HG02884 (cell line): ENCODE measurements around the gene CTRL.
"Not testable (repeated sequence)": the region's sequence is repeated elsewhere in the genome, so short reads cannot be mapped to it uniquely, and the experiment has no call there.

Experiments used
- ATAC-seq: cut with Tn5 transposase; IDR thresholded peaks from one replicate; pipeline ENCODE4 v1.9.1; 2021; ENCODE audit warnings: mild to moderate bottlenecking, moderate library complexity; ENCODE audit not compliant: unreplicated experiment

CTRL gene

GRCh38 chr16:67931712-67932461 is at the start of gene CTRL:
Gene CTRL (minus strand): TSS chr16:67931862. CDS start chr16:67931852, 10 bp downstream.
- no peak for ATAC-seq

GRCh38 chr16:67979955-67980678 is 48.5 kb upstream of the CTRL start, which contains the start of gene DPEP3:
Gene DPEP3 (minus strand): TSS chr16:67980499. CDS start chr16:67980380, 119 bp downstream.
- no peak for ATAC-seq

- ATAC-seq, result no peak
Observed at GRCh38 chr16:67977469-67978227, 46.0 kb upstream of the CTRL start.

- ATAC-seq, result no peak
Observed at GRCh38 chr16:67977005-67977404, 45.3 kb upstream of the CTRL start.

GRCh38 chr16:67976205-67976604 is 44.5 kb upstream of the CTRL start:
- ATAC-seq, result no peak

- ATAC-seq, result no peak
Observed at GRCh38 chr16:67975321-67976105, 43.9 kb upstream of the CTRL start.

- ATAC-seq, result not testable (repeated sequence)
Observed at GRCh38 chr16:67972285-67972684, 40.6 kb upstream of the CTRL start.

- ATAC-seq, result no peak
Observed at GRCh38 chr16:67971111-67971510, 39.4 kb upstream of the CTRL start.

GRCh38 chr16:67969254-67970039 is 37.8 kb upstream of the CTRL start:
- ATAC-seq, result no peak

GRCh38 chr16:67968400-67969253 is 37.0 kb upstream of the CTRL start, which contains the start of gene SLC12A4:
Gene SLC12A4 (minus strand): TSS chr16:67968637. CDS start chr16:67968553, 84 bp downstream.
- peak; percentile 60 for ATAC-seq

- peak; percentile 25 for ATAC-seq
Observed at GRCh38 chr16:67967958-67968399, 36.3 kb upstream of the CTRL start.

GRCh38 chr16:67967183-67967957 is 35.7 kb upstream of the CTRL start:
- no peak for ATAC-seq

GRCh38 chr16:67966549-67967182 is 35.0 kb upstream of the CTRL start:
- no peak for ATAC-seq

GRCh38 chr16:67965668-67966548 is 34.2 kb upstream of the CTRL start:
- ATAC-seq, result no peak

GRCh38 chr16:67964477-67965131 is 32.9 kb upstream of the CTRL start:
- no peak for ATAC-seq
